Endothelial cell of umbilical vein (primary cell): ENCODE results near the gene NDUFS5. TPM values are rescaled to one million over a fixed set of nuclear protein-coding genes. Genes with fewer than 3 reads are reported as not detected.

Experiments
- BruUV-seq: library from RNA; stranded (reverse); fragments of 400-500 nt; replicated peaks from 2 replicates; lab custom pipeline; 2021; lab: Mats Ljungman, UMichigan
- CTCF ChIA-PET: fragments of 300-600, 350-600 bp; sonication (Branson Sonifier 250); formaldehyde crosslinking; loops from one replicate; lab custom pipeline; 2021; ENCODE audit warnings: antibody characterized with exemption, inconsistent platforms; lab: Charles Lee
- POLR2A ChIA-PET: fragments of 300-600, 350-600 bp; sonication (Branson Sonifier 250); formaldehyde crosslinking; loops from one replicate; lab custom pipeline; 2021; ENCODE audit warnings: antibody characterized with exemption, inconsistent platforms; lab: Charles Lee
- DNase-seq: peaks from one replicate; pipeline ENCODE4 v3.0.0-alpha.2; 2011; ENCODE audit warnings: low read depth, low spot score
- FAIRE-seq: peaks from 2 replicates; lab custom pipeline; 2011; peaks lifted over from hg19 to GRCh38; lab: Jason Lieb, UNC
- H2AFZ ChIP-seq: 2 replicates; pipeline ENCODE4 v1.6.0; 2012; ENCODE audit warnings: low read depth, low read length, control low read depth, inconsistent platforms
- H3K27ac ChIP-seq: 2 replicates; pipeline ENCODE4 v1.5.1; 2011; ENCODE audit warnings: low read depth, mild to moderate bottlenecking, control low read depth, low read length, moderate library complexity; ENCODE audit not compliant: insufficient read depth
- H3K27me3 ChIP-seq, 2 experiments: 2 replicates each; pipeline versions ENCODE4 v1.6.0 to v1.6.1; 2011; ENCODE audit warnings: low read length in 2 of 2, mixed read lengths in 1 of 2; ENCODE audit not compliant: control insufficient read depth in 2 of 2, insufficient read depth in 2 of 2
- H3K36me3 ChIP-seq, 2 experiments: 2 replicates in 1 of 2; 3 replicates in 1 of 2; pipeline ENCODE4 v1.5.1; 2011; ENCODE audit warnings: low read length in 2 of 2, mild to moderate bottlenecking in 1 of 2, moderate library complexity in 1 of 2; ENCODE audit not compliant: control insufficient read depth in 2 of 2, insufficient read depth in 2 of 2; ENCODE audit errors: extremely low read depth in 1 of 2
- H3K4me1 ChIP-seq: 3 replicates; pipeline ENCODE4 v1.5.1; 2011; ENCODE audit warnings: mild to moderate bottlenecking, low read length; ENCODE audit not compliant: control insufficient read depth, insufficient read depth; ENCODE audit errors: extremely low read depth
- H3K4me2 ChIP-seq: 2 replicates; pipeline ENCODE4 v1.6.1; 2011; ENCODE audit warnings: low read length, control low read depth, mixed read lengths; ENCODE audit not compliant: insufficient read depth
- H3K4me3 ChIP-seq, 3 experiments: fragments of 200-600 bp in 1 of 3; sonication (generic), shearing (Covaris generic) in 1 of 3; replicated peaks in 1 of 3; 2 replicates each; pipeline ENCODE4 v1.5.1; 2011 to 2016; ENCODE audit warnings: control low read depth in 3 of 3, low read length in 3 of 3, mild to moderate bottlenecking in 2 of 3, inconsistent platforms in 1 of 3, low read depth in 1 of 3, moderate library complexity in 1 of 3; ENCODE audit not compliant: insufficient read depth in 1 of 3
- H3K79me2 ChIP-seq: 2 replicates; pipeline ENCODE4 v1.6.0; 2012; ENCODE audit warnings: low read length, inconsistent platforms; ENCODE audit not compliant: control insufficient read depth, insufficient read depth
- H3K9ac ChIP-seq: replicated peaks from 2 replicates; pipeline ENCODE3; 2011; ENCODE audit warnings: low read length, control low read depth; ENCODE audit not compliant: insufficient read depth; ENCODE audit errors: extremely low read depth
- H3K9me1 ChIP-seq: replicated peaks from 3 replicates; pipeline ENCODE4 v1.6.0; 2011; ENCODE audit warnings: mild to moderate bottlenecking, low read length; ENCODE audit not compliant: control insufficient read depth, insufficient read depth; ENCODE audit errors: extremely low read depth
- H3K9me3 ChIP-seq: replicated peaks from 2 replicates; pipeline ENCODE4 v1.5.1; 2012; ENCODE audit warnings: low read length, inconsistent platforms; ENCODE audit not compliant: control insufficient read depth, insufficient read depth
- H4K20me1 ChIP-seq: replicated peaks from 2 replicates; pipeline ENCODE3; 2011; ENCODE audit warnings: mild to moderate bottlenecking, low read length; ENCODE audit not compliant: control insufficient read depth, insufficient read depth; ENCODE audit errors: extremely low read depth
- EZH2 ChIP-seq: IDR thresholded peaks from 2 replicates; pipeline ENCODE4 v1.6.1; 2012; ENCODE audit warnings: borderline replicate concordance, low read depth, mild to moderate bottlenecking, moderate library complexity, low read length, inconsistent platforms; ENCODE audit not compliant: severe bottlenecking
- FOS ChIP-seq: IDR thresholded peaks from 2 replicates; pipeline ENCODE4 v1.6.1; 2011; ENCODE audit warnings: mild to moderate bottlenecking, low read length, moderate library complexity, borderline replicate concordance; ENCODE audit not compliant: insufficient read depth
- GATA2 ChIP-seq: IDR thresholded peaks from 2 replicates; pipeline ENCODE4 v1.7.0; 2011; ENCODE audit warnings: low read depth, mild to moderate bottlenecking, moderate library complexity, mixed read lengths, low read length; ENCODE audit not compliant: insufficient read length, insufficient read depth
- JUN ChIP-seq: IDR thresholded peaks from 2 replicates; pipeline ENCODE4 v1.6.1; 2011; ENCODE audit warnings: borderline replicate concordance, low read depth; ENCODE audit not compliant: insufficient read length, insufficient read depth
- MAX ChIP-seq: IDR thresholded peaks from 2 replicates; pipeline ENCODE4 v1.6.1; 2011; ENCODE audit not compliant: insufficient read depth, insufficient read length
- MYC ChIP-seq: IDR thresholded peaks from one replicate; pipeline ENCODE4 v1.6.1; 2011; ENCODE audit warnings: mild to moderate bottlenecking, low read depth, low read length
- POLR2A ChIP-seq: IDR thresholded peaks from 2 replicates; pipeline ENCODE4 v1.6.1; 2012; ENCODE audit warnings: low read depth, mild to moderate bottlenecking, control low read depth, low read length
- POLR2AphosphoS5 ChIP-seq: IDR thresholded peaks from 2 replicates; pipeline ENCODE4 v1.6.1; 2012; ENCODE audit warnings: low read depth, mild to moderate bottlenecking, control low read depth, low read length, moderate library complexity; ENCODE audit not compliant: insufficient read depth
- dilution Hi-C: fragments of 300-500 bp; cut with MboI; formaldehyde crosslinking; loops from one replicate; pipeline ENCODE4 v1.15.0; 2019; ENCODE audit warnings: low sequenced_read_pairs; ENCODE audit not compliant: extremely low pct_ligation_motif_present
- intact Hi-C: fragments of 100-400 bp; cut with micrococcal nuclease; formaldehyde crosslinking; loops from one replicate; pipeline ENCODE4 v1.10.0; 2022
- polyA plus RNA-seq, 4 experiments: library from polyadenylated mRNA; depleted of rRNA in 3 of 4; stranded (reverse) in 3 of 4; unstranded in 1 of 4; fragments of >200 nt; gene quantifications; 2 replicates each; pipeline versions ENCODE4 v1.2.1 to v1.2.3, GENCODE V29; 2011 to 2012; ENCODE audit warnings: missing spikeins in 1 of 4
- total RNA-seq: library from RNA; stranded (reverse); gene quantifications from 2 replicates; pipeline ENCODE4 v1.2.3, GENCODE V29; 2021
- TF ChIP-seq, protein P1 (sequence below), 2 donors: IDR thresholded peaks; 1 replicate in 1 of 2; 2 replicates in 1 of 2; pipeline ENCODE4 v1.5.1; 2011; ENCODE audit warnings: low read length in 2 of 2, mild to moderate bottlenecking in 2 of 2, moderate library complexity in 2 of 2, control low read depth in 1 of 2, inconsistent platforms in 1 of 2, low read depth in 1 of 2; ENCODE audit not compliant: insufficient read depth in 1 of 2; ENCODE audit errors: extremely low read depth in 1 of 2

The NDUFS5 gene
- total and polyA plus RNA-seq, 2 donors (not counting 3 experiments of a cell fraction or from before 2014, with no cell fraction given) = 327 to 710 TPM

- H3K4me3 ChIP-seq = no peak overlapping the region
- dilution Hi-C loops = no loop called here
- BruUV-seq = no TSS peak
- CTCF ChIA-PET = interaction anchor here (0.8 to 1.1 kb wide), 2 partner anchors 26 to 29 kb away, joined by 3 read pairs; partner anchors contain the start of gene NDUFS5
- H2AFZ ChIP-seq = no peak overlapping the region
- no peak overlapping the region for H3K4me2 ChIP-seq
- FAIRE-seq = no peak
- peaks cover 4% of the 10 kb centered on the region for H3K4me1 ChIP-seq
- POLR2A ChIA-PET = interaction anchor here (0.6 kb wide), 1 partner anchor 61 kb away, joined by 3 read pairs; no protein-coding TSS in a partner anchor
- peaks cover 10% of the 10 kb centered on the region for H4K20me1 ChIP-seq
- no peaks in the 10 kb centered on the region for H3K9me3 ChIP-seq
- H3K79me2 ChIP-seq = peaks cover 68% of the 10 kb centered on the region
- TF ChIP-seq FOS (no peak), MYC (no peak), GATA2 (no peak), JUN (no peak), POLR2A (no peak), EZH2 (no peak), MAX (no peak), POLR2AphosphoS5 (no peak)
- TF ChIP-seq, protein P1, sequence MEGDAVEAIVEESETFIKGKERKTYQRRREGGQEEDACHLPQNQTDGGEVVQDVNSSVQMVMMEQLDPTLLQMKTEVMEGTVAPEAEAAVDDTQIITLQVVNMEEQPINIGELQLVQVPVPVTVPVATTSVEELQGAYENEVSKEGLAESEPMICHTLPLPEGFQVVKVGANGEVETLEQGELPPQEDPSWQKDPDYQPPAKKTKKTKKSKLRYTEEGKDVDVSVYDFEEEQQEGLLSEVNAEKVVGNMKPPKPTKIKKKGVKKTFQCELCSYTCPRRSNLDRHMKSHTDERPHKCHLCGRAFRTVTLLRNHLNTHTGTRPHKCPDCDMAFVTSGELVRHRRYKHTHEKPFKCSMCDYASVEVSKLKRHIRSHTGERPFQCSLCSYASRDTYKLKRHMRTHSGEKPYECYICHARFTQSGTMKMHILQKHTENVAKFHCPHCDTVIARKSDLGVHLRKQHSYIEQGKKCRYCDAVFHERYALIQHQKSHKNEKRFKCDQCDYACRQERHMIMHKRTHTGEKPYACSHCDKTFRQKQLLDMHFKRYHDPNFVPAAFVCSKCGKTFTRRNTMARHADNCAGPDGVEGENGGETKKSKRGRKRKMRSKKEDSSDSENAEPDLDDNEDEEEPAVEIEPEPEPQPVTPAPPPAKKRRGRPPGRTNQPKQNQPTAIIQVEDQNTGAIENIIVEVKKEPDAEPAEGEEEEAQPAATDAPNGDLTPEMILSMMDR (IDR thresholded peaks at IDR 0.05; ENCODE audit: extremely low read depth in 1 of 2, insufficient read depth in 1 of 2, low read depth in 1 of 2, low read length in 2 of 2) = no peak
- H3K36me3 ChIP-seq = peaks cover 9 to 11% of the 10 kb centered on the region in 2 experiments
- no peaks in the 10 kb centered on the region for H3K27me3 ChIP-seq
- H3K9ac ChIP-seq = no peak overlapping the region
- no peaks in the 10 kb centered on the region for H3K9me1 ChIP-seq
- H3K27ac ChIP-seq = no peak overlapping the region
- no peak for DNase-seq
- intact Hi-C loops = no loop called here
These were observed 28.3 kb upstream of the NDUFS5 start for GRCh38 chr1:38997901-38998190.
